Stimulated activated CD8-positive, alpha-beta memory T cell treated with anti-CD3 and anti-CD28 coated beads, Interleukin-4, amount 100 ng/mL, for 1 hour (primary cell): ENCODE data around the gene BGN.

Experiments used
- DNase-seq, 2 donors: peaks; one replicate each; pipeline ENCODE4 v3.0.0-alpha.2; 2020; ENCODE audit warnings: low read depth in 2 of 2, low spot score in 1 of 2

The BGN gene

DNA sequence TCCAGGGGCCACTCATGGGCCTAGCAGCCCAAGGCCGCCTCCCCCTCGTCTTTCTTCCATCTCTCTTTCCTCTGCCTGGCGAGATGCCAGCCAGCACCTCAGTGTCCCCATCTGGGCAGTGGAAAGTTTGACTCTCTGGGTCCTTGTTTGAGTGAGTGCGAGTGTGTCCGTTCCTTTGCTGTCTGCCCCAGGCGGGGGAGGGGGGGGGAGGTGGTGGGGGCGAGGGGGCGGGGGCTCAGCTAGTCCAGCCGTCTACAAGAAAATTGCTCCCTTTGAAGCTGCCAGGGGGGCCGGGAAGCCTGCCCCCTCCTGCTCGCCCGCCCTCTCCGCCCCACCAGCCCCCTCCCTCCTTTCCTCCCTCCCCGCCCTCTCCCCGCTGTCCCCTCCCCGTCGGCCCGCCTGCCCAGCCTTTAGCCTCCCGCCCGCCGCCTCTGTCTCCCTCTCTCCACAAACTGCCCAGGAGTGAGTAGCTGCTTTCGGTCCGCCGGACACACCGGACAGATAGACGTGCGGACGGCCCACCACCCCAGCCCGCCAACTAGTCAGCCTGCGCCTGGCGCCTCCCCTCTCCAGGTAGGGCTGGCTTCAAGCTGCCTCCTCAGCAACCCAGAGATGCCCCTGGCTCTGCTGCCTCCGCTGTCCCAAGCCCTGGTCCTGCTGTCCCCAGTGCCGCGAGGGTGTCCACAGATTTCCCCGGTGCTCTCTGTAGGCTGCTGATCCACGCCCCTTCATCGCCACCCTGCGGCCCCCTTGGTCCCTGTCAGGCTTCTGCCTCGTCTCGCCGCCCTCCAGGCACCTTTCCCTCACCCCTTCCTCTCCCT is at the start of gene BGN:
BGN (plus strand) TSS at position 440 of the 821 bp plus-strand sequence. CDS start 9,652 bp downstream, outside the sequence.
- DNase-seq: no peak

DNA sequence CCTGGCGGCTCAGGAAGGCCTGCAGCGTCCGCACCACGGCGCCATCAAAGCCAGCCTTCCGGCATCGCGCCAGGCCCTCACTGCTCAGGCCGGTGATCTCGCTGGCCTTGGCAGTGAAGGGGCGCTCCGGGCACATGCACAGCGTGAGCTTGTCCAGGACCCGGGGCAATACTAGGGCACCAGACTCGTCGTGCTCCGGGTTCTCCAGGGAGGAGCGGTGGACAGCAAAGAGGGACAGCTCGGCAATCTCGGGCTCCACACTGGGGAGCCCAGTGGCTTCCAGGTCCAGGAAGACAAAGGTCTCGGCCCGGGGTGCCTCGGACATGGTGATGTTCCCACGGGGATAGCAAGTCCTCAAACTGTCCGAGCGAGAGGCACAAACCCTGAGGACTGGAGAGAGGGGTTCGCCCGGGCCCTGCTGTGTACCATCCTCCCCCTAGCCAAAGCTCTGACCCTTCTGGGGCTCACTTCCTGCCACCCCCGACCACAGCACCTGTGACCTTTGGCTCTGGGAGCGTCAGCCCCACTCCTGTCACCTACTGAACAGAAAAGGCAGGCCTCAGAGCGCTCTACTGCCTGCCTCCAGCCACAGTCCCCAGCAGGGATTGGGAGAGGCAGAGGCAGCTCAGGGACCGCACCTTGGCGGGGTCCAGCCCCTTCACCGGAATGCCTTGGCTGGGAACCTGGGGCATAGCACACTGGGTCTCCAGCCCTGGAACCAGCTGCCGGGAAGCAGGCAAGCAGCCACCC is 49.5 kb upstream of the BGN start:
- no peak for DNase-seq

DNA sequence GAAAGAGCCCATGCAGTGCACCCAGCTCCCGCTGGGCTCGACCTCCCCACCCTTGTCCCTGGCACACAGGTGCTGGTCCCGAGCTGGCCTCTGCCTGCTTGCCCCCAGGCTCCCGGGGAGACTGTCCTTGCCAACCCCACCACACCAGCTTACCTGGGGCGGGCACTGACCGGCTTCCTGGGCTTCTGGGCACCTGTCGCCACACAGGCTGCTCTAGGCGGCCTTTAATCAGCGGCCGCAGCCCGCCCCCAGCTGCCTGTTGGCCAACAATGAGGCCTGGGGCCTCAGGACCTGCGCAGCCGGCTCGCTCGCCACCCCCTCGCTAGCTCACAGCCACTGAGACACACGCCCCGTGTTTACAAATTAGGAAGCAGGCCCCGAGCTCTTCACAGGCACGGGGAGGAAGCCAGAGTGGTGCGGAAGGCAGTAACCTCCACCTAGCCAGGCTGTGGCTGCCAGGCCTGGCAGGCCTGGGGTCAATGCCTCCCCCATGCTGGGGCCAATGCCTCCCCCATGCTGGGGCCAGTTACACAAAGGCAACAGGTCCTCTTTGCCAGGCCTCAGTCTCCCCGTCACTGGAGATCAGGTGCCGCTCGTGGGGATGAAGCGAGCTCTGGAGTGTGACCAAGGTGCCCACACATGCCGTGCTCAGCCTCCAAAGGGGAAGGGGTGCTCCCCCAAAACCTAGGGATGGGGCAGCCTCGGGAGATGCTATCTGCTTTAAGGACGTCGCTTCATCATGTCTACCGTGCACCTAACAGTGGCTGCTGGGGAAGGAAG is 48.7 kb upstream of the BGN start, which contains the start of gene TREX2:
TREX2 (minus strand) TSS at position 201 of the 780 bp plus-strand sequence. CDS start 626 bp downstream, outside the sequence.
- no peak for DNase-seq

DNA sequence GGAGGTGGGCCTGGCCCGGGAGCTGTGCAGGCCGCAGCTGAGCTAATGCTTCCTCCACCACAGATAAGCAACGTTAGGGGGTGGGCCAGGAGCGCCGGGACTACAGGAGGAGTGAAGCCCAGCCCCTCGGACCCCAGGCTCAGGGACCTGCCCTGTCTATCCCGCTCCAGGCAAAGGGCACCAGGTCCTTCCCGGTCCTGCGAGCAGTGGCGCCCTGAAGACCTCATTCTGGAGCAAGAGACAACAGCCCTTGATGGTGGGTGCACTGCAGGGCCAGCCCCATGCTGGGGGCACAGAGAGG is 48.2 kb upstream of the BGN start:
- no peak for DNase-seq

DNA sequence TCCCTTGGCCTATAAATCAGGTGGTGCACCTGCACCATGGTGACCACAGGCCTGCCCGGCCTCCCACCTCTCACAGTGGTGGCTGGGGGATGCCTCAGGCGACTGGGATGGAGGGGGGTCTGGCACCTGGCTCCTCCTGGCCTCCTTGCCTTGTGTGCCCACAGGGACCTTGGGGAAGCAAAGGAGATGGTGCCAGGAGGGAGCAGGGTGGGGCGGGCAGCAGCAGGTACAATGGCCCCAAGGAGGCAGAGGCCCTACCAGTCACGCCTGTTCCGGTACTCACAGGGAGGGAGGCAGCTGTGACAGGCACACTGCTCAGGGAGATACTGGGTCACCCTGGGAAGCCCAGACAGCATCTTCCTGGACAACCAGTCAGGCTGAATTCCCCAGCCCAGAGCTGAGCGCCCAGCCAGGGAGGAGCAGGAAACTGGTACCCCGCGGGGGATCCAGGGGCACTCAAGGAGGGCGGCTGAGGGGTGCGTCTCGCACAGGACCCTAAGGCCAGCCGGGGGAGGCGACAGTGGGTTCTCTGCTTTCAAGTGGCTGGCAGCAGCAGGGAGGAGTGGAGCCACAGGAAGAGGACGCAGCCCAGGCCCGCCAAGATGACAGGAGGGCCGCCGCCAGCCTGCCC is 47.7 kb upstream of the BGN start:
- no peak for DNase-seq

DNA sequence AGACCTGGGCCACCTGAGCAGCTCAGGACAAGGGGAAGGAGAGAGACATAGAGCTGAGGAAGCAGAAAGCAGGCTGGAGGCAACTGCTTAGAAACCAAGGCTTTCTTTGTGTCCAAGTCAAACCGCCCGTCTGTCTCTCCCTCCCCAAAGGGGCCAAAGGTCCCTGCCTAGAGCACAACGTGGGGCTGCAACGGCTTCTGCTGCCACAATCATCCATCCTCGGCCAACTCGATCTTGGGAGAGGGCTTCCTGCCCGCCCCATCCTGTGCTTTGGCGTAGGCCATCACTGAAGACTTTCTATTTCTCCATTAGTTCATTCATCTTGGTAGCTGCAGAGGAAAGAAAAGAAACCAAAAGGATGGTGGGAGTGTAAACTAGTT is 47.2 kb upstream of the BGN start:
- no peak for DNase-seq

DNA sequence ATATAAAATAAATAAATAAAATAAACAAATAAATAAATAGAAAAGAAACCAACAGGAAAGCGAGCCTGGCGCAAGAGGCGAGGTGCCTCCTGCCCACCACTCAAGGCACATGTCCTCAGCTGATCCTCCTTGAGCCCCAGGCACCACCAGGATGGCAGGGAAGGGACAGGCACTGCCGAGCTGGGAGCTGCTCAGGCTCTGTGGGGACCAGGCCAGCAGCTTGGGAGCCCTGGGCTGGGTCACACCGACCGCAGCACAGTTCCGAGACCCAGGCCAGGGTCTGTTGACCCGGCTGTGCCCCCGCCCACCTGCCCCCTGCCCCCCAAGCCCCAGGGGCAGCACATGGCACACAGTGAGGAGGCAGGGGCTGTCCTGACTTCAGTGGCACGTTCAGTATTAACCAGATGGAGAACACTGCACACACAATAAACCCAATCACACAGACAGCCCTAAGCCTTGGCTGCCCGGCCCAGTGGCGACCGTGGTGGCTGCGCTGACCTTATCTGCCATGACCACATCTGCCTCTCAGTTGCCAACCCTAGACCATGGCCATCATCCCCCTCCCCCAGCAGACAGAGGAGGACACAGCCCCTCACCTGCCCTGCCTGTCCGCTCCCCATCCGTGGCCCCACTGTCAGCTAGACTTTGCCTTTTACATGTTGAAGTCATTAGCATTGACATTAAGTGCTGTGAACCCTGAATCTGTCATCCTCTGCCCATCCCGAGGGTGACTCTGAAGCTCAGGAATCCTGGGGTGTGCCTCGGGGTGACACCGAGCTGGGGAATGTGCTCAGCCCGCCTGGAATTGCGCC is 46.0 kb upstream of the BGN start:
- DNase-seq: no peak

DNA sequence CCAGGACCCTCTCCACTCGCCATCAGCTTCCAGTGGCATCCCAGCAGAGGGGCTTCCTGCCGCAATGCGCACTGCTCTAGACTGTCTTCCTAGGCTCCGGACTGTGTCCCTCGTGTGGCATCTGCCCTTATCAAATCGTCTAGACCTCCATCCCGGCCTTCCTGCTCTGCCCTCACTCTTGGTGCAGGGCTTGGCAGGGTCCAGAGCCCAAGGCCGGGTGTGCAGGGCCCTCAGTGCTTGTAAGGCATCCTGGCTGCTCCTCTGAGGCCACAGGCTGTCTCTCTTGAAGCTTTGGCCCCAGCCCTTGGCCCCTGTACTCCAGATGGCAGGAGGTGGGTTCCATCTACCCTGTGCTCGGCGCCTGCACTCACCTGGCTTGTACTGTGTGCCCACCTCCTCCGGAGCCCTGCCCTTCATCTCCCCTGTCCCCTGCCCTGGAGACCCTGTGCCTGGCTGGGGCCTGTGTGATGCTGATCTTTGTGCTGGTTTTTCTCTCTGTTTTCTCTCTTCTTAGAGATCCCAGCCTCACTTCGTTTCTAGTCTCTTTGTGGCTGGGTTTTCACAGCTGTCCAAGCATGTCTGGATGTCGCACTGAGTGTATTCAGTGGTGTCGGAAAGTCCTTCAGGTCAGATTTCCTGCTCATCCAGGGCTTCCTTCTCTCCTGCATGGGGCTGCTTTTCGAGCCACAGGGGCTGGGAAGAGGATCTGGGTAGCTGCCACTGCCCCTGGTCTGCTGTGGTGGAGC is 45.2 kb upstream of the BGN start:
- no peak for DNase-seq

DNA sequence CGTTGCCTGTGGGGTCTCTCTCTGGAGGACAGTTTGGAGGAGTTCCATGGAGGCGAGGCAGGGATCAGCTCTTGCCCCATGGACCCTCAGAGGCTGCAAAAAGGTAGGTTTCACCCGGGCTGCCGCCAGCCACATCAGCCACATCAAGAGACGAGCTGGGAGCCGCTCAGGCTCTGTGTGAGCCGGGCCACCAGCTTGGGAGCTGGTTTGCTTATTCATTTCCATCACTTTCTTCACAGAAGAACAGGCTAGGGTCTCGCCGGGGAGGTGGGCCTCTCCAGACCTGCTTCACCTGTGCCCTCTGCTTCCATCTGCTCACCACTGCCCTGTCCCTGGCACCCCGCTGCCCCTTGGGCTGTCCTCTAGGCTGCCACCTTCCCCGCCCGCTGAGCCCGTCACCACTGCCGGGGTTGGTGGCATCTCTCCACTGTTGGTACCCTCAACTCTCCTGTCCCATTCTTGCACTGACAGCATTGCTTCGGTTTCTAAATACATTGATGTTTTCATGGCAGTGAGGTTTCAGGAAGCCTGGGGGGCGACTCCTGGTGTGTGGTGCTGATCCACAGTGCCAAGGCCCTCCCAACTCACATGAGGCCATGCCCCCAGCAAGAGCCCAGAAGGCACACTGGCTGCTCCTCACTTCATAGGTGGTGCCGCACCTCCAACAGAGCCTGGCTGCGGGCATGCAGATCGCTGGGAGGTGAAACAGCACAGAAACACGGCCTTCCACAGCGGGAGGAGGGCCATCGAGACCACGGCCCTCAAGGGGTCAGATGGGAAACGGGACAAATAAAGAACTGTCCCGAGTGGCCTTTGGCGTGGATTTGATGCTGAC is 44.4 kb upstream of the BGN start:
- no peak for DNase-seq

DNA sequence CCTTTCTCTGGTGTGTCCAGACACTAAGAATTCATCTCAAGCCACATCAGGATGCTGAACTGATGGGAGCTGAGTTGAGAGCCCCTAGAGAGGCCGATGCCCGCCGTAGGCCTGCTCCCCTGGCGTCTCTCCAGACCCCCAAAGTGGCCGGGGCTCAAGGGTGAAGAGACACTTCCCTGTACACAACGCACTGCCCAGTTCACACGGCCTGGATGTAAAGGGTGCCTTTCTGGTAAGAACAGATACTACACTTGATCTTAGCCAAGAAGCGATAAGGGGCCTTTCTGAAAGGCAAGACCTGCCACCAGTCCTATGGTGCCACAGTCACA is 43.9 kb upstream of the BGN start:
- DNase-seq: no peak

DNA sequence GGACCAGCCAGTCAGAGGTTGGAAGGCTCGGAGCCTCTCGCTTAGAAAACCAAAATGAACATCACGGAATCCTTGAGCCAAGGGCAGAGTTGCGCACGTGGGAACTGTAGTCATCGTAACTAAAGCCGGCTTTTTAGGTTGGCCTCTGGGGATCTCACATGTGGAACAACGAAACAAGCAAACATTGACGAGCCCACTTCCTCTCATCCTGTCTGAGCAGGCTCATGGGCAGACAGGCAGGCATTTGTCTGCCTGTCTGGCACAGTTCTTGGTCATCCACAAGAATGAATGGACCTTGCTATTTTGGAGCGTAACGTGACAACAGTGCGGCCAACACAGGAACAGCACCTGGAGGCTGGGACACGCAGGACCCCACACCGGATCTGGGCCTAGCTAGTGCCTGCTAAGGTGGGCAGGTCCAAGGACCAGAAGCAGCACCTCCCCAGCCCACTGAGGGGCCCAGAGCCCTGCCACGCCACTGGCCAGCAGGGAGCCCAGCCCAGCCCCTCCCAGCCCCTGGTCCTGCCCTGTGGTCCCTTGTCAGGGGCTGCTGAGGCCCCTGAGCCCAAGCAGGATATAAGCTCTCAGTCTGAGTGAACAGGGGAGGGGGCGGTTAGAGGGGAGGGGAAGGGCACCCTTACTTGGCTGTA is 39.8 kb upstream of the BGN start:
- no peak for DNase-seq

DNA sequence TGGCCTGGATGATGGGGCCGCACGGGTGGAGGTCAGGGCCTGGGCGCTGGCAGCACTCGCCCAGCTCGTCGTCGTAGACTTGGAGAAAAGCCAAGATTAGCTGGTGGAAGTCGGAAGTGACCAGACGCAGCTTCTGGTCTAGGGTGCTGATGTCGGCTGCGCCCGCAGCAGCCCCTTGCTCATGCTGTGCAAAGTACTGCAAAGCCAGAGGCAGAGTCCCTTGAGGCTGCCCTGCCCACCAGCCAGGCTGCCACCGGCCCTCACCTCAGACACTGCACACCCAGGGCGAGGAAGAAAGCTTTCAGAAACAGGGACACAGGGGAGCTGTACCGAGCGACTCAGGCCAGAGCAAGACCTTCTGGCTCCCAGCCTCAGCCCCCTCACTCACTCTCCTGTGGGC is 39.2 kb upstream of the BGN start:
- no peak for DNase-seq

DNA sequence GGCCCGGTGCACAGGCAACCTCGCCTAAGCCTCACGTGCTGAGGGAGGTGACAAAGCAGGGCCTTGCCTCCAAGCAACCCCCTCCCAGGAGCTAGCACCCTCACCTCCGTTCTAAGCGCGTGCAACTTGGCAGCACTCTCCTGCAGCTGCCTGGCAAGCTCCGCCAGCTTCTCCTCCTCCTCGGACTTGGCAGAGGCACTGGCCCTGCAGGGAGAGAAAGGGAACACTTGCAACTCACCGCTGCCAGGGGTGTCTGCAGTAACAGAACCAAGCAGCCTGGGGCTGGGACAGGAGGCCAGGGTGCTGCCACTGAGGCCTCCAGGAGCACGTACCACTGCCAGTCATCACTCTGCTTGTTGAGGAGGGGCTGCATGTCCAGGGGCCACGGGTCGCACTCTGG is 38.6 kb upstream of the BGN start:
- no peak for DNase-seq

DNA sequence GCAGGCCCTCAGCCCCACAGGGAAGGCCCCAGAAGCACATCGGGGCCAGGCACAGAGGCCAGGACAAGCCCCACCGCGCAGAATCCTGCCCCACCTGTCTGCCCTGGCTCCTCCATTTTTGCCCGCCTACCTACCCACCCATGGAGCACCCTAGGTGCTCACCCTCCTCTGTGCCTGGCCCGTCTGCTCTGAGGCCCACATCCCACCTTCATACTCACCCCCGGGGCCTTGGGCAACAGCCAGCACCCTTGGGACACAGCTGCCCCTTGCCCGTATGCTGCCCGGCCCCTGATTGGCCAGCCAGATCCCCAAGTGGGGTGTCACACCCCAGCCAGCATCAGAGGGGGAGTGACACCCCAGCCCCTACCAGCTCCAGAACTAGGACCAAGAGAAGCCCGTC is 38.1 kb upstream of the BGN start:
- no peak for DNase-seq

DNA sequence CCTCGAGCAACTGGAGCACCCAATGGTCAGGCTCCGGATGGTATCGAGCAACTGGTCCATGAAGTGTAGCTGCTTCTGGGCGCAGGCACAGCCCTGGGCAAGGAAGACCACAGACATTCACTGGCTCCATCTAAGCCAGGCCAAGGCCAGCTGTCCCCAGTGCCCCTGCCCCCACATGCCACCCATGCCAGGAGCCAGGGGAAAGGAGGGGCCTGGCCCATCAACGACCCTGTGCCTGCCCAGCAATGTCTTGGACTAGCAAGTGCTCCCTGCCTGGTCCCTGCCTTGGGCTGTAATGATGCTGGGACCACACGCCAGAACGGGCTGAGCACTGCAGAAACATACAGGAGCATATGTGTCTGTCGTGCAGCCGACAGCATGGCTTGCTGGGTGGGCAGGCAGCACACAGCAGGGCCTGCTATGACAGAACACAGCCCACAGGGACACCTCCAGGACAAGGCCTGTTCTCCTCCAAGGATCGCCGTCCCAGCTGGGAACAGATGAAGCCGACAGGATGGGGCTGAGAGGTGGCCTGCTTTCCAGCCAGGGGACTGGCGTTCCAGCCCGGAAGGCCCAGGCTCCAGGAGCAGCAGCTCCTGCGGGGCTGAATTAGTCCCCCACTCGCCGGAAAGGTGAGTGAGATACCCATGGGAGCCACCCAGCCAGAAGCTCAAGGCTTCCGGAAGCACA is 37.5 kb upstream of the BGN start:
- DNase-seq: no peak

DNA sequence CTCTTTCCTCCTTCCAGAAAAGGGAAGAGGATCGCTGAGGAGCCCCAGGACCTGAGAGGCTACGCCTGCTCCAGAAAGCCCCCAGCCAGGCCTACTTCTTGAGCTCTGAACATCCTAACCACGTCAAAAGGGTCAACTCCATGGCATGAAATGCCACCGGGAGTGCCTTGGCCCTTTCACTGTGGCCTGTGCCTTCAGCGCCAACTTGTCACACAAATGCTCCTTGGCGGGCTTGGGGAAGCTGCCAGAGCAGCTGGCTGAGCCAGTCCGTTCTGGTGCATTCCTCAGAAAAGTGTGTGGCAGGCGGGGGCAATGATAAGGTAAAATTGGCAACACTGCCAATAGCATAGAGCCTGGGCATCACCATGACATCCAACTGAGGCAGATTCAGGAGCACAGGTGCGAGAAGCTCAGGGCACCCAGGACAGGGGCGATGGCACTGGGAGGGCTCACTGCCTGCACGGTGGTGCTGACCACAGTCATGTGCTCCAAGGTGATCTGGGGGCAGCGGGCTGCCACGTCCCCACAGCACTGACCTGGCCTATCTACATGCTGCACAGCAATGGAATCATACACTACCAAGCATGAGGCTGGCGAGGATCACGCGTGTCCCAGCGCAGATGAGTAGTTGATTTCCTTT is 36.8 kb upstream of the BGN start:
- DNase-seq: no peak

DNA sequence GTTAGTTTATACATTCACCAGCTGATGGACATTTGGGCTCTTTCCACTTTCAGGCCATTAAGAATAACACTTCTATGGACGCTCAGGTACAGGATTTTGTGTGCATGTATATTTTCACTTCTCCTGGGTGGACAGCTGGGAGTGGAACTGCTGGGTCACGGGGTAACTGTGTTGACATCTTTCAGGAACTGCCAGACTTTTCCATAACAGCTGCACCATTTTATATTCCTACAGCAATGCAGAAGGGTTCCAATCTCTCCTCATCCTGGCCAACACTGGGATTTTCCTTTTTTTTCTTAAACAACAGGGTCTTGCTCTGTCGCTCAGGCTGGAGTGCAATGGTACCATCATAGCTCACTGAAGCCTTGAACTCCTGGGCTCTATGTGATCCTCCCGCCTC is 36.3 kb upstream of the BGN start:
- DNase-seq: no peak

DNA sequence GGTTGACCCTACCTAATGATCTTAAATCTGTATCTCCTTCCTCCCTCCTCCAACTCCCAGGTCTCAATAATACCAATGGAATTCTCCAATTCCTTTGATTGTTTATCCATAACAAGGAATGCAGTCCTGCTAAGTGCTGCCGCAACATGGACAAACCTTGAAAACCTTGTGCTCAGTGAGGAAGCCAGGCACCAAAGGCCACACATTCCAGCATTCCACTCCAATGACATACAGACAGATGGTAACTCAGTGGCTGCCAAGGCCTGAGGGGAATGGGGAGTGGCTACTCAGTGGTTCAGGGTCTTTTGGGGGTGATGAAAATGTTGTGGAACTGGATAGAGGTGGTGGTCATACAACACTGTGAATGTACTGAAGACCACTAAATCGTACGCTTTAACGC is 34.8 kb upstream of the BGN start:
- no peak for DNase-seq
